GM12865 (cell line): ENCODE data around the gene CELF4.
"Not testable (repeated sequence)": the region's sequence is repeated elsewhere in the genome, so short reads cannot be mapped to it uniquely, and the experiment has no call there.

ENCODE experiments used
- DNase-seq: peaks from one replicate; pipeline ENCODE4 v3.0.0; 2010; ENCODE audit warnings: low read depth
- H3K4me3 ChIP-seq: 2 replicates; pipeline ENCODE4 v1.5.1; 2011; ENCODE audit warnings: mild to moderate bottlenecking, low read depth, low read length, control low read depth
- CTCF ChIP-seq: IDR thresholded peaks from 2 replicates; pipeline ENCODE4 v1.5.1; 2011; ENCODE audit warnings: low read length, control low read depth, low read depth, inconsistent platforms; ENCODE audit not compliant: insufficient read depth; ENCODE audit errors: missing control alignments

Gene CELF4

GRCh38 chr18:37467002-37467662, 98.5 kb downstream of the CELF4 start:
- no peak overlapping the region for H3K4me3 ChIP-seq
- TF ChIP-seq CTCF: no peak
- DNase-seq: no peak

GRCh38 chr18:37465958-37466357, 99.6 kb downstream of the CELF4 start:
- DNase-seq: no peak
- no peak for TF ChIP-seq CTCF
- no peak overlapping the region for H3K4me3 ChIP-seq

GRCh38 chr18:37464257-37464656, 101.3 kb downstream of the CELF4 start:
- no peak overlapping the region for H3K4me3 ChIP-seq
- DNase-seq: no peak
- TF ChIP-seq CTCF: no peak

- not testable (repeated sequence) for DNase-seq, H3K4me3 ChIP-seq
These were observed 104.3 kb downstream of the CELF4 start for GRCh38 chr18:37461329-37461728.

GRCh38 chr18:37460604-37461003, 105.0 kb downstream of the CELF4 start:
- H3K4me3 ChIP-seq: no peak overlapping the region
- no peak for TF ChIP-seq CTCF
- no peak for DNase-seq

GRCh38 chr18:37458697-37459096, 106.9 kb downstream of the CELF4 start:
- H3K4me3 ChIP-seq: no peak overlapping the region
- TF ChIP-seq CTCF: no peak
- DNase-seq: no peak

- no peak for TF ChIP-seq CTCF
- no peak overlapping the region for H3K4me3 ChIP-seq
These were observed 107.8 kb downstream of the CELF4 start for GRCh38 chr18:37457753-37458152.

GRCh38 chr18:37457341-37457740, 108.3 kb downstream of the CELF4 start:
- DNase-seq: no peak
- TF ChIP-seq CTCF: no peak
- no peak overlapping the region for H3K4me3 ChIP-seq

More at GRCh38 chr18:37457753-37458152, 107.8 kb downstream of the CELF4 start:
- no peak for DNase-seq
